CD4-positive, alpha-beta memory T cell (primary cell): ENCODE results near the gene PRKG1. TPM values are rescaled to one million over a fixed set of nuclear protein-coding genes. Genes with fewer than 3 reads are reported as not detected.

Experiments used
- CTCF ChIA-PET: fragments of 350-600 bp; sonication (Branson Sonifier 250); formaldehyde crosslinking; loops from one replicate; lab custom pipeline; 2021; ENCODE audit warnings: inconsistent platforms; ENCODE audit not compliant: partially characterized antibody; lab: Charles Lee
- POLR2A ChIA-PET: fragments of 350-600 bp; sonication (Branson Sonifier 250); formaldehyde crosslinking; loops from one replicate; lab custom pipeline; 2021; ENCODE audit not compliant: partially characterized antibody; lab: Charles Lee
- DNase-seq, 5 donors: peaks; one replicate each; pipeline versions ENCODE4 v3.0.0 to v3.0.0-alpha.2; 2020 to 2022; ENCODE audit warnings: mixed read lengths in 1 of 5
- H3K27ac ChIP-seq: one replicate; pipeline ENCODE4 v1.7.0; 2013; ENCODE audit warnings: low read depth, low read length
- H3K27me3 ChIP-seq: 2 replicates; pipeline ENCODE4 v1.7.0; 2013; ENCODE audit warnings: mild to moderate bottlenecking, low read length, moderate library complexity; ENCODE audit not compliant: insufficient read depth
- H3K36me3 ChIP-seq: 2 replicates; pipeline ENCODE4 v1.7.0; 2013; ENCODE audit warnings: mild to moderate bottlenecking, low read length, moderate library complexity; ENCODE audit not compliant: insufficient read depth
- H3K4me1 ChIP-seq: 2 replicates; pipeline ENCODE4 v1.7.0; 2013; ENCODE audit warnings: mild to moderate bottlenecking, low read length, moderate library complexity; ENCODE audit not compliant: insufficient read depth
- H3K4me3 ChIP-seq, 2 donors: one replicate each; pipeline ENCODE4 v1.7.0; 2013; ENCODE audit warnings: low read length in 2 of 2, mild to moderate bottlenecking in 1 of 2
- H3K9me3 ChIP-seq, 2 donors: one replicate each; pipeline ENCODE4 v1.7.0; 2013; ENCODE audit warnings: low read length in 2 of 2, control low read depth in 1 of 2; ENCODE audit not compliant: control insufficient read depth in 1 of 2
- H3K27ac Mint-ChIP-seq, 7 donors: one replicate each; pipeline ENCODE4 v1.8.0; 2020 to 2021; ENCODE audit warnings: mixed read lengths in 7 of 7, mild to moderate bottlenecking in 6 of 7, inconsistent platforms in 3 of 7, moderate library complexity in 3 of 7
- H3K27me3 Mint-ChIP-seq, 2 donors: one replicate each; pipeline ENCODE4 v1.8.0; 2020 to 2021; ENCODE audit warnings: mixed read lengths in 2 of 2
- H3K36me3 Mint-ChIP-seq, 2 donors: one replicate each; pipeline ENCODE4 v1.8.0; 2020 to 2021; ENCODE audit warnings: mixed read lengths in 2 of 2, inconsistent platforms in 1 of 2, mild to moderate bottlenecking in 1 of 2
- H3K4me1 Mint-ChIP-seq, 4 donors: one replicate each; pipeline ENCODE4 v1.8.0; 2020 to 2021; ENCODE audit warnings: mixed read lengths in 4 of 4, mild to moderate bottlenecking in 1 of 4
- H3K4me3 Mint-ChIP-seq, 8 donors: one replicate each; pipeline ENCODE4 v1.8.0; 2020 to 2021; ENCODE audit warnings: mixed read lengths in 8 of 8, mild to moderate bottlenecking in 7 of 8, moderate library complexity in 6 of 8, inconsistent platforms in 3 of 8
- H3K9me3 Mint-ChIP-seq, 8 donors: one replicate each; pipeline ENCODE4 v1.8.0; 2020 to 2021; ENCODE audit warnings: mixed read lengths in 8 of 8, mild to moderate bottlenecking in 5 of 8, inconsistent platforms in 3 of 8, moderate library complexity in 1 of 8
- intact Hi-C: fragments of 100-400 bp; cut with micrococcal nuclease; formaldehyde crosslinking; loops from one replicate; pipeline ENCODE4 v1.15.1; 2023
- polyA plus RNA-seq, 2 donors: library from polyadenylated mRNA; unstranded; fragments of 300-500 nt; fragmentation: Illumina TruSeq; gene quantifications; one replicate each; pipeline ENCODE4 v1.2.3, GENCODE V29; 2021
- total RNA-seq, 2 experiments: library from RNA; stranded (reverse); gene quantifications; one replicate each; pipeline ENCODE4 v1.2.3, GENCODE V29; 2021

The PRKG1 gene
- total and polyA plus RNA-seq, 4 experiments from 2014 or later, result 0.06 to 0.20 TPM; not detected in 2

- H3K9me3 Mint-ChIP-seq, result peaks cover 0 to 2% (median 0%) of the 10 kb centered on the region in 8 donors
- H3K27ac Mint-ChIP-seq, result no peak overlapping the region
- no peaks in the 10 kb centered on the region for H3K9me3 ChIP-seq
- no peak overlapping the region for H3K4me3 Mint-ChIP-seq
- H3K36me3 Mint-ChIP-seq, result no peaks in the 10 kb centered on the region
- no peak overlapping the region for H3K27ac ChIP-seq
- H3K27me3 Mint-ChIP-seq, result no peaks in the 10 kb centered on the region
- H3K27me3 ChIP-seq, result no peaks in the 10 kb centered on the region
- CTCF ChIA-PET, result no interaction called here
- no peaks in the 10 kb centered on the region for H3K4me1 ChIP-seq
- no peaks in the 10 kb centered on the region for H3K36me3 ChIP-seq
- no peak overlapping the region for H3K4me3 ChIP-seq
- POLR2A ChIA-PET, result no interaction called here
- no peak for DNase-seq
- intact Hi-C loops, result no loop called here
- H3K4me1 Mint-ChIP-seq, result no peaks in the 10 kb centered on the region
Observed at GRCh38 chr10:52331638-52332364, 1257.5 kb downstream of the PRKG1 start.

GRCh38 chr10:52332815-52333214, 1258.5 kb downstream of the PRKG1 start:
- DNase-seq, result no peak
- CTCF ChIA-PET, result no interaction called here

GRCh38 chr10:52334595-52334994, 1260.3 kb downstream of the PRKG1 start:
- H3K36me3 ChIP-seq, result no peaks in the 10 kb centered on the region
- POLR2A ChIA-PET, result no interaction called here
- H3K27me3 ChIP-seq, result no peaks in the 10 kb centered on the region
- no peak overlapping the region for H3K27ac ChIP-seq
- Mint-ChIP-seq H3K4me1 (no peaks in the 10 kb centered on the region), H3K27me3 (no peaks in the 10 kb centered on the region), H3K4me3 (no peak overlapping the region), H3K27ac (no peak overlapping the region), H3K9me3 (peaks cover 0 to 2% (median 2%) of the 10 kb centered on the region in 8 donors), H3K36me3 (no peaks in the 10 kb centered on the region)
- CTCF ChIA-PET, result no interaction called here
- DNase-seq, result no peak
- no peaks in the 10 kb centered on the region for H3K4me1 ChIP-seq
- H3K9me3 ChIP-seq, result no peaks in the 10 kb centered on the region
- no peak overlapping the region for H3K4me3 ChIP-seq
- intact Hi-C loops, result no loop called here

More at GRCh38 chr10:52332815-52333214, 1258.5 kb downstream of the PRKG1 start:
- no peak overlapping the region for H3K27ac Mint-ChIP-seq
- no peaks in the 10 kb centered on the region for H3K4me1 Mint-ChIP-seq
- intact Hi-C loops, result no loop called here
- Histone ChIP-seq H3K9me3 (no peaks in the 10 kb centered on the region), H3K27ac (no peak overlapping the region), H3K4me3 (no peak overlapping the region), H3K4me1 (no peaks in the 10 kb centered on the region), H3K36me3 (no peaks in the 10 kb centered on the region), H3K27me3 (no peaks in the 10 kb centered on the region)
- POLR2A ChIA-PET, result no interaction called here
- no peak overlapping the region for H3K4me3 Mint-ChIP-seq
- no peaks in the 10 kb centered on the region for H3K27me3 Mint-ChIP-seq
- H3K36me3 Mint-ChIP-seq, result no peaks in the 10 kb centered on the region
- H3K9me3 Mint-ChIP-seq, result peaks cover 0 to 2% (median 2%) of the 10 kb centered on the region in 8 donors

- intact Hi-C loops, result no loop called here
- Histone ChIP-seq H3K27me3 (no peaks in the 10 kb centered on the region), H3K36me3 (no peaks in the 10 kb centered on the region), H3K9me3 (no peaks in the 10 kb centered on the region), H3K27ac (no peak overlapping the region), H3K4me3 (no peak overlapping the region), H3K4me1 (no peaks in the 10 kb centered on the region)
- H3K4me3 Mint-ChIP-seq, result no peak overlapping the region
- DNase-seq, result no peak
- H3K36me3 Mint-ChIP-seq, result no peaks in the 10 kb centered on the region
- no peak overlapping the region for H3K27ac Mint-ChIP-seq
- peaks cover 0 to 2% (median under 1%) of the 10 kb centered on the region in 8 donors for H3K9me3 Mint-ChIP-seq
- CTCF ChIA-PET, result no interaction called here
- H3K4me1 Mint-ChIP-seq, result no peaks in the 10 kb centered on the region
- POLR2A ChIA-PET, result no interaction called here
- no peaks in the 10 kb centered on the region for H3K27me3 Mint-ChIP-seq
Observed at GRCh38 chr10:52335665-52336064, 1261.4 kb downstream of the PRKG1 start.

GRCh38 chr10:52337225-52337624, 1262.9 kb downstream of the PRKG1 start:
- no peaks in the 10 kb centered on the region for H3K27me3 ChIP-seq
- no peaks in the 10 kb centered on the region for H3K9me3 ChIP-seq
- Mint-ChIP-seq H3K9me3 (peaks cover 0 to 3% (median 0%) of the 10 kb centered on the region in 8 donors), H3K4me1 (no peaks in the 10 kb centered on the region), H3K4me3 (no peak overlapping the region), H3K27me3 (no peaks in the 10 kb centered on the region), H3K36me3 (no peaks in the 10 kb centered on the region), H3K27ac (no peak overlapping the region)
- ChIA-PET CTCF (no interaction called here), POLR2A (interaction anchor here (0.6 kb wide), 1 partner anchor 141 kb away, joined by 3 read pairs; no protein-coding TSS in a partner anchor)
- H3K27ac ChIP-seq, result no peak overlapping the region
- no peaks in the 10 kb centered on the region for H3K36me3 ChIP-seq
- intact Hi-C loops, result no loop called here
- no peak for DNase-seq
- no peak overlapping the region for H3K4me3 ChIP-seq
- H3K4me1 ChIP-seq, result no peaks in the 10 kb centered on the region

GRCh38 chr10:52343439-52343838, 1269.2 kb downstream of the PRKG1 start:
- Histone ChIP-seq H3K27ac (no peak overlapping the region), H3K4me3 (no peak overlapping the region), H3K9me3 (no peaks in the 10 kb centered on the region), H3K4me1 (no peaks in the 10 kb centered on the region), H3K27me3 (no peaks in the 10 kb centered on the region), H3K36me3 (no peaks in the 10 kb centered on the region)
- CTCF ChIA-PET, result no interaction called here
- Mint-ChIP-seq H3K9me3 (peaks cover 0 to 3% (median 0%) of the 10 kb centered on the region in 8 donors), H3K4me3 (no peak overlapping the region), H3K27me3 (no peaks in the 10 kb centered on the region), H3K4me1 (no peaks in the 10 kb centered on the region), H3K27ac (no peak overlapping the region), H3K36me3 (no peaks in the 10 kb centered on the region)
- no peak for DNase-seq
- intact Hi-C loops, result no loop called here
- POLR2A ChIA-PET, result no interaction called here

- CTCF ChIA-PET, result no interaction called here
- Histone ChIP-seq H3K36me3 (no peaks in the 10 kb centered on the region), H3K27me3 (no peaks in the 10 kb centered on the region), H3K4me3 (no peak overlapping the region), H3K9me3 (no peaks in the 10 kb centered on the region), H3K4me1 (no peaks in the 10 kb centered on the region), H3K27ac (no peak overlapping the region)
- Mint-ChIP-seq H3K36me3 (no peaks in the 10 kb centered on the region), H3K27ac (no peak overlapping the region), H3K9me3 (peaks cover 0 to 3% (median 0%) of the 10 kb centered on the region in 8 donors), H3K27me3 (no peaks in the 10 kb centered on the region), H3K4me3 (no peak overlapping the region), H3K4me1 (no peaks in the 10 kb centered on the region)
- intact Hi-C loops, result no loop called here
- POLR2A ChIA-PET, result no interaction called here
- DNase-seq, result no peak
Observed at GRCh38 chr10:52346394-52347326, 1272.4 kb downstream of the PRKG1 start.
